Amniotic epithelial cell (primary cell): ENCODE measurements around the gene NCAPG2.
"Not testable (repeated sequence)": the region's sequence is repeated elsewhere in the genome, so short reads cannot be mapped to it uniquely, and the experiment has no call there.

Source experiments
- DNase-seq: peaks from one replicate; pipeline ENCODE4 v3.0.0-alpha.2; 2010; ENCODE audit warnings: low read depth

The NCAPG2 gene

GRCh38 chr7:158705234-158705850 lies 738 bp upstream of the NCAPG2 start:
- DNase-seq, result no peak

DNA sequence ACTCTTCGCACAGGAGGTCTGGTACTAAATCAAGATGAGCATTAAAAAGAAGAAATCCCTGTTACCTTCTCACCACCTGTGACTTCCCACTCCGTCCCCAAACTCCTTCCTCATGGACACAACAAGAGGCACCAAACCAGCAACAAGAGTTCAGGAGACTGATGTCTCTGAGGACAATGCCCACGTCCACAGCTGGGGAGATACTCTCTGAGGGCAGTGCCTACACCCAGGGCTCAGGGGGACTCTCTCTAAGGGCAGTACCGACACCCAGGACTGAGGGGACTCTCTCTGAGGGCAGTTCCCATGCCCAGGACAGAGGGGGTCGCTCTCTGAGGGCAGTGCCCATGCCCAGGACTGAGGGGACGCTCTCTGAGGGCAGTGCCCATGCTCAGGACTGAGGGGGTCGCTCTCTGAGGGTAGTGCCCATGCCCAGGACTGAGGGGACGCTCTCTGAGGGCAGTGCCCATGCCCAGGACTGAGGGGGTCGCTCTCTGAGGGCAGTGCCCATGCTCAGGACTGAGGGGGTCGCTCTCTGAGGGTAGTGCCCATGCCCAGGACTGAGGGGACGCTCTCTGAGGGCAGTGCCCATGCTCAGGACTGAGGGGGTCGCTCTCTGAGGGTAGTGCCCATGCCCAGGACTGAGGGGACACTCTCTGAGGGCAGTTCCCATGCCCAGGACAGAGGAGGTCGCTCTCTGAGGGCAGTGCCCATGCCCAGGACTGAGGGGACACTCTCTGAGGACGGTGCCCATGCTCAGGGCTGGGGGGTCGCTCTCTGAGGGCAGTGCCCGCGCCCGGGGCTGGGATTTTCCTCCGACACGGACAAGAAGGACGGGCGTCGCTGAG lies 703 bp downstream of the NCAPG2 start:
- not testable (repeated sequence) for DNase-seq

DNA sequence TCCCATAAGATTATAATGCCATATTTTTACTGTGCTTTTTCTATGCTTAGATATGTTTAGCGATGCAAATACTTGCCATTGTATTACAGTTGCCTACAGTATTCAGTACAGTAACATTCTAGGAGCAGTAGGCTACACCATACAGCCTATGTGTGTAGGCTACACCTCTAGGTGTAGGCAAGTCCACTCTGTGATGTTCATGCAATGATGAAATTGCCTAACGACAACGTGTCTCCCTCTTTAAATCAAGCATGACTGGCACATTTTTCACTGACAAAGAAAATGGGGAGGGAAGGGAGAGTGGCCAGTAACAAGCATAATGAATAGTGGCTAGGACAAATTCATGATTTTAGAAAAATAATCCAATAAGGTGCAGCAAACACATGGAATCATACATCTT lies 1.7 kb downstream of the NCAPG2 start:
- no peak for DNase-seq

GRCh38 chr7:158702196-158702595 lies 2.4 kb downstream of the NCAPG2 start:
- no peak for DNase-seq

- no peak for DNase-seq
These were observed 4.6 kb downstream of the NCAPG2 start for GRCh38 chr7:158700008-158700407.

- DNase-seq, result no peak
These were observed 5.3 kb downstream of the NCAPG2 start for GRCh38 chr7:158699341-158699740.

DNA sequence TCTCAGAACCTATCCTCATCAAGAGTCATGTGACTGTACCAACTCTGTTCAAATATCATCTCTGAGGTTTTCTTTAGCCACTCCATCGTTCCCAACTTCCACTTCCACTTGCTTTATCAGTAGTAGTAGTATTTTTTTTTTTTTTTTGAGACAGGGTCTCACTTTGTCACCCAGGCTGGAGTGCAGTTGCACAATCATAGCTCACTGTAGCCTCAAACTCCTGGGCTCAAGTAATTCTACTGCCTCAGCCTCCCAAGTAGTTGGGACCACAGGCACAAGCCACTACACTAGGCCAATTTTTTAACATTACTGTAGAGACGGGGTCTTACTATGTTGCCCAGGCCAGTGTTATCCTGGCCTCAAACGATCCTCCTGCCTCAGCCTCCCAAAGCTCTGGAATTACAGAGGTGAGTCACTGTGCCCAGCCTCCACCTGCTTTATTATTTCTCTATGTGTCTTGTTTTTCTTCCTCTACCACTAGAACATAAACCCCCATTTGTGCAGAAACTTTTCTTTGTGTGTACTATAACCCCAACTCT lies 5.9 kb downstream of the NCAPG2 start:
- DNase-seq, result no peak

- DNase-seq, result not testable (repeated sequence)
These were observed 7.0 kb downstream of the NCAPG2 start for GRCh38 chr7:158697597-158697996.

DNA sequence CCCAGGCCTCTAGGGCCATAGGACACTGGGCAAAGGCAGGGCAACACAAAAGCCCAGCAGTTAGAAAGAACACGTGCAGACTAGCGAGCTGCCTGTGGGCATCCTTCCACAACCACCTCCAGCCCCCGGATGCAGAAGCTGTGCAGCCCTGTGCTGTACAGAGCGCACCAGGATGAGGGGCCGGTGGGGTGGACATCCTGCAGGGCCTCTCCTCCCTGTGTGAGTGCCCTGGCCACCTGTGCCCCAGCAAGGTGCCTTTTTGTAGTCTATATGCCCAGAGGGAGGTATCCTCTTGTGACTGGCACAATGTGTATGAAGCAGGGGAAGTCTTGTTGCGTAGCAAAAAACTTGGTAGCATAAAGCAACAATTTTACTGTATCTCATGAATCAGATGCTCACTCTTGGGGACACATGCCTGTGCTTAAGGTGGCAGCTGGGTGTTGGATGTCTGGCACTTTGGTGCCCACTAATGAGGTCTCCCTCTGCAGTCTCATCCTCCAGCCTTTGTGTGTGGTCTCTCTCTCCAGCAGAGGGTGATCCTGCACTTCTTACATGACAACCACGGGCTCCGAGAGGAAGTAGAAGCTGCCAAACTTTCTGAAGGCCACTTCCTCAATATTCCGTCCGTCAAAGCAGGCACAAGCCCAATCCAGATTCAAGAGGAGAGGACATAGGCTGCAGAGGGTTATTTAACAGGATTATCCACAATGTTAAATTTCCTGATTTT lies 8.7 kb downstream of the NCAPG2 start:
- DNase-seq, result peak; percentile 75

- DNase-seq, result no peak
These were observed 9.5 kb downstream of the NCAPG2 start for GRCh38 chr7:158695056-158695455.

DNA sequence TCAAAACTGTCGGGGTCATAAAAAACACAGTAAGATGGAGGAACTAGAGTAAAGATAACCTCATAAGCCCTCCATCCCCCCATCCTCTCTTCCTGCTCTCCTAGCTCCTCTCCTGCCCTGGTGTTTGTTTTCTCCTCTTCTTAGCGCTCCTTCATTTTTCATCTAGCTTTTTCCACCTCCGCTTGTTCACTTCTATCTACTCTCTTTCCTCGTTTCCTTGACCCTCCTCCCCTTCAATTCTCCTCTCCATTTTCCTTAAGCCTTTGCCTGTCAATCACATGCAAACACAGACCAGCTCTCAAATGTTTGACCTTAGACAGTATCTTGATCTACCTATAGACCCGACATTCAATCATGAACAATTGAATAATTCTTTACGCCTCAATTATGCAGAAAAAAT lies 10.0 kb downstream of the NCAPG2 start:
- DNase-seq, result no peak

DNA sequence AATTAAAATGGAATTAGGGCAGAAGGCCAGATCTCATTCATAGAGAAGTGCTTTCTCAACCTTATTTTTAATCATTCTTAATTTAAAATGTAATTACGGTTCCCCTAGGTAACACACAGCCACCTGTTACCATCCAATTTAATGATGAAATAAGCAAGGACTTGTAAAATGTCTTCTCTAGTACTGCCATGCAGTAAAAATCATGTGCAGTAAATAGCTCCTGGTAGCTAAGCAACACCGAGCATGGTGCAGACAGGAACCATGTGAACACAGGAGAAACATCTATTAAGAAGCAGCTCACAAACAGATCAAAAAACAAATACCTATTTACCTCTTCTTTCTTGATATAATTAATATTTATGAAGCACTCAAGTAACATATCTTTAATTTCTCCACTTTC lies 15.1 kb downstream of the NCAPG2 start:
- DNase-seq, result no peak

- DNase-seq, result no peak
These were observed 17.2 kb downstream of the NCAPG2 start for GRCh38 chr7:158687406-158687805.

- peak; percentile 83 for DNase-seq
These were observed 18.9 kb downstream of the NCAPG2 start for GRCh38 chr7:158685693-158686092.

DNA sequence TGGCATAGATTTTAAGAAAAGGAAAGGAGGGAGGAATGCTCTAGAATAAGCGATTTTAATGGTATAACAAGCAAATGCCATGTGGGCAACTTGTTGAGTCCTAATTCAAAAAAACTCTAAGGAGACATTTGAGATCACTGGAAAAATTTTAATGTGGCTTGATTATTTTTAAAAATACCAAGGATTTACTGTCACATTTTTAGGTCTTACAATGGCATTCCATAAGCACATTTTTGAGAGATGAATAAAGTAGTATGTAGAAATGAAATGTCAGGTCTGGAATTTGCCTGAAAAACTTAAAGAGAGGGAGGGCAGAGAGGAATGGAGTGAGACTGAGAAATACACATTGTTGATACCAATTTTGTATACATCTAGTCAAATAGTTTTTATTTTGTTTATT lies 20.3 kb downstream of the NCAPG2 start:
- DNase-seq, result peak; percentile 46

- DNase-seq, result peak; percentile 60
These were observed 21.1 kb downstream of the NCAPG2 start for GRCh38 chr7:158683541-158683940.

- no peak for DNase-seq
These were observed 22.1 kb downstream of the NCAPG2 start for GRCh38 chr7:158682456-158682855.

DNA sequence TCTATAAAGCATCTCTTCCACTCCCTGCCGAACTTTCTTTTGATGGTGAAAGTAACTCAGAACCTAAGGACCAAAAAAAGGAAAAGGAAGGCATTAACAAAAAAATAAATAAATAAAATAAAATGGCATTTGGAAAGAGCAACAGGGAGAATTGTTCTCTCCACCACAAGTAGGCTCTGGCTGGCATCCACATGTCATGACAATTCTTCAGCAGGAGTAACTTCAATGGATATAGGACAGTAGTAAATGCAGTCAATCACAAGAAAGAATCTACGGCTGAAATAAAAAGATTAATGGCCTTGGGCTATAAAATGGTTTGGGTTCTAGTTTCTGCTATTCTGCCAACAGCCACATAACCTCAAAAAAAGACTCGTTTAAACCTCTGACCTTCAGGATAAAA lies 23.9 kb downstream of the NCAPG2 start:
- DNase-seq, result no peak

- peak; percentile 32 for DNase-seq
These were observed 27.7 kb downstream of the NCAPG2 start for GRCh38 chr7:158676906-158677305.

DNA sequence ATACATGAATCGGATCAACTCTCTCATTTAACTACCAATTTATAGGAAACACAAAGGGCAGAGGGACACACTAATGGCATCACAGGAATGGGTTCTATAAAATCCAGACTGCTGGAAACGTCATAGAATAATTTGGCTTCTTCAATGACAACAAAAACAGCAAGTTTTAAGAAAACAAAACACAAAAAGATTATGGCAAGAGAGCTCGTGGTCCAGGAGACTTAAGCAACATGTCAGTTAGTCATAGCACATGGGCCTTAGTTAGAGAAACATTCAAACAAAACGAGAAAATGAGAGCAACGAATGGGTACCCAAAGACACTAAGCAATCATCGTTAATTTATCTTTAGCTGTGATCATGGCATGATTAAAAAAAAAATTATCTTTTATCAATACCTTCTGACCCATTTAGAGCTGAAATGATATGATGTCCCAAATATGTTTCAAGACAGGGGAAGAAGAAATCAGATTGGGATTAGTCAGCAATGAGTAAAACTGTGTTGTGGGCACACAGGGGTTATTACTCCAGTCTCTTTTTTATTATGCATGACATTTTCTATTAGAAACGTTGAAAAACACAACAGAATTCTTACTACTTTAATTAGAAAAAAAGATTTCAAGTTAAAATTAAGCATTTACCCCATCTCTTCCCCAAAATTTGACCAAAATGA lies 28.3 kb downstream of the NCAPG2 start:
- peak; percentile 68 for DNase-seq

DNA sequence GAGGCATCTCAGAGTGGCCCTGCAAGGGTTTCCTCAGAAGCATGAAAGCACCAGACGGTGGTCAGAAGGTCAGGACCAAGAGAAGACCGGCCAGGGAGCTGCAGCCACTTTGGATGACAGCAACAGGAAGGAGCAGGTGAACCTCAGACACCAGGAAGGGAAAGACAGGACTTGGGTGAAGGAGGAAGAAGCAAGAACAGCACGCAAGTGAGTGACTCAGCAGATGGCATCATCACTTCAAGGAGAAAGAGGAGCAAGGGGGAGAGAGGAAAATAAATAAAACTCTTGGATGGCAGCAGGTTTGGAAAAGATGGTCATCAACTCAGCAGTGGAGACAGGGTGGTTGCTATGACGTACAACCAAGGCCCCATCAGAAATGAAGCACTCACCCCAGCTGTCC lies 31.6 kb downstream of the NCAPG2 start:
- peak; percentile 62 for DNase-seq

DNA sequence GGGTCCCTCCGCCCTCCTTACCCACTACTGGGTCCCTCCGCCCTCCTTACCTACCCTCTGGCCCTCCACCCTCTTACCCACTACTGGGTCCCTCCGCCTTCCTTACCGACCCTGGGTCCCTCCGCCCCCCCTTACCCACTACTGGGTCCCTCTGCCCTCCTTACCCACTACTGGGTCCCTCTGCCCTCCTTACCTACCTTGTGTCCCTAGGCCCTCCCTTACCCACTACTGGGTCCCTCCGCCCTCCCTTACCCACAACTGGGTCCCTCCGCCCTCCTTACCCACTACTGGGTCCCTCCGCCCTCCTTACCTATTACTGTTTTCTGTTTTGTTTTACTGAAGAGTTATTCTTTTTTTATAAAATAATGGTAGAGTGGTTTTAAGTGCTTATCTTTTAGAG lies 36.5 kb downstream of the NCAPG2 start:
- DNase-seq, result not testable (repeated sequence)
